ENCODE data around the gene COL11A2. TPM values are rescaled to one million over a fixed set of nuclear protein-coding genes. Genes with fewer than 3 reads are reported as not detected.

Gene COL11A2
- total RNA-seq, 1 donor from 2014 or later: 0.47 TPM

DNA sequence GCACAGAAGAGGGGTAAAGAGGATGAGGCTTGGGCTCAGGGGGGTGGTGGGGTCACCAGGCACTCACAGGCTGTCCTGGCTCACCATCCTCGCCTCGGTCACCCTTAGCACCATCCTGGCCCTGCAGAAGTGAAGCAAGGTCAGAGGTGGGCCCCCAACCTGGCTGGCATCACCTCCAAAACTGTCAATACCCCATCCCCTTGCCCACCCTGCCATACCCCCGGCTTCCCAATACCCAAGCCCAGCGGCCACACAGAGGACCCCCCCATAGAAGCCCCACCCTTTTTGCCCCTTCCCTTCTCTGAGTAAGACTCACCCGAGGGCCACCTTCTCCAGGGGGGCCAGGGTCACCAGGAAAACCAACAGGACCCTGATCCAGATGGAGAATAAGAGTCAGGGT lies 23.6 kb downstream of the COL11A2 start:
- H3K4me3 Mint-ChIP-seq: no peak overlapping the region
- peaks cover 16% of the 10 kb centered on the region for H3K4me1 Mint-ChIP-seq
- H3K27me3 Mint-ChIP-seq: peaks cover 5% of the 10 kb centered on the region
- ChIA-PET POLR2A (no interaction called here), CTCF (no interaction called here)
- intact Hi-C loops (cut with micrococcal nuclease): no loop called here
- H3K9me3 Mint-ChIP-seq: no peaks in the 10 kb centered on the region
- DNase-seq (no peak), ATAC-seq (ENCODE audit: low read depth) (no peak)
- H3K27ac Mint-ChIP-seq: no peak overlapping the region
- TF ChIP-seq, protein P1, sequence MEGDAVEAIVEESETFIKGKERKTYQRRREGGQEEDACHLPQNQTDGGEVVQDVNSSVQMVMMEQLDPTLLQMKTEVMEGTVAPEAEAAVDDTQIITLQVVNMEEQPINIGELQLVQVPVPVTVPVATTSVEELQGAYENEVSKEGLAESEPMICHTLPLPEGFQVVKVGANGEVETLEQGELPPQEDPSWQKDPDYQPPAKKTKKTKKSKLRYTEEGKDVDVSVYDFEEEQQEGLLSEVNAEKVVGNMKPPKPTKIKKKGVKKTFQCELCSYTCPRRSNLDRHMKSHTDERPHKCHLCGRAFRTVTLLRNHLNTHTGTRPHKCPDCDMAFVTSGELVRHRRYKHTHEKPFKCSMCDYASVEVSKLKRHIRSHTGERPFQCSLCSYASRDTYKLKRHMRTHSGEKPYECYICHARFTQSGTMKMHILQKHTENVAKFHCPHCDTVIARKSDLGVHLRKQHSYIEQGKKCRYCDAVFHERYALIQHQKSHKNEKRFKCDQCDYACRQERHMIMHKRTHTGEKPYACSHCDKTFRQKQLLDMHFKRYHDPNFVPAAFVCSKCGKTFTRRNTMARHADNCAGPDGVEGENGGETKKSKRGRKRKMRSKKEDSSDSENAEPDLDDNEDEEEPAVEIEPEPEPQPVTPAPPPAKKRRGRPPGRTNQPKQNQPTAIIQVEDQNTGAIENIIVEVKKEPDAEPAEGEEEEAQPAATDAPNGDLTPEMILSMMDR (IDR thresholded peaks at IDR 0.05): no peak
- H3K36me3 Mint-ChIP-seq (ENCODE audit: low read depth): no peaks in the 10 kb centered on the region

GRCh38 chr6:33168284-33168601 lies 24.0 kb downstream of the COL11A2 start:
- no peaks in the 10 kb centered on the region for H3K36me3 Mint-ChIP-seq (ENCODE audit: low read depth)
- H3K27ac Mint-ChIP-seq: no peak overlapping the region
- POLR2A ChIA-PET: no interaction called here
- peaks cover 5% of the 10 kb centered on the region for H3K27me3 Mint-ChIP-seq
- H3K9me3 Mint-ChIP-seq: no peaks in the 10 kb centered on the region
- intact Hi-C loops (cut with micrococcal nuclease): no loop called here
- DNase-seq (no peak), ATAC-seq (ENCODE audit: low read depth) (no peak)
- H3K4me3 Mint-ChIP-seq: no peak overlapping the region
- TF ChIP-seq, protein P1 (IDR thresholded peaks at IDR 0.05): no peak
- CTCF ChIA-PET: no interaction called here
- peaks cover 16% of the 10 kb centered on the region for H3K4me1 Mint-ChIP-seq

- ATAC-seq (ENCODE audit: low read depth) (no peak), DNase-seq (no peak)
- POLR2A ChIA-PET: no interaction called here
- TF ChIP-seq, protein P1 (IDR thresholded peaks at IDR 0.05): no peak
- no peaks in the 10 kb centered on the region for H3K9me3 Mint-ChIP-seq
- H3K27me3 Mint-ChIP-seq: peaks cover 1% of the 10 kb centered on the region
- CTCF ChIA-PET: no interaction called here
- no peaks in the 10 kb centered on the region for H3K36me3 Mint-ChIP-seq (ENCODE audit: low read depth)
- H3K4me1 Mint-ChIP-seq: peaks cover 15% of the 10 kb centered on the region
- no peak overlapping the region for H3K4me3 Mint-ChIP-seq
- intact Hi-C loops (cut with micrococcal nuclease): no loop called here
- no peak overlapping the region for H3K27ac Mint-ChIP-seq
Measured at GRCh38 chr6:33167374-33168283, 24.6 kb downstream of the COL11A2 start.

GRCh38 chr6:33166811-33167210 lies 25.5 kb downstream of the COL11A2 start:
- Mint-ChIP-seq H3K36me3 (ENCODE audit: low read depth) (no peaks in the 10 kb centered on the region), H3K4me3 (no peak overlapping the region), H3K9me3 (no peaks in the 10 kb centered on the region), H3K27me3 (no peaks in the 10 kb centered on the region), H3K4me1 (peaks cover 17% of the 10 kb centered on the region), H3K27ac (no peak overlapping the region)
- CTCF ChIA-PET: no interaction called here
- no peak for ATAC-seq (ENCODE audit: low read depth)
- TF ChIP-seq, protein P1 (IDR thresholded peaks at IDR 0.05): no peak
- POLR2A ChIA-PET: no interaction called here
- no peak for DNase-seq
- intact Hi-C loops (cut with micrococcal nuclease): no loop called here

DNA sequence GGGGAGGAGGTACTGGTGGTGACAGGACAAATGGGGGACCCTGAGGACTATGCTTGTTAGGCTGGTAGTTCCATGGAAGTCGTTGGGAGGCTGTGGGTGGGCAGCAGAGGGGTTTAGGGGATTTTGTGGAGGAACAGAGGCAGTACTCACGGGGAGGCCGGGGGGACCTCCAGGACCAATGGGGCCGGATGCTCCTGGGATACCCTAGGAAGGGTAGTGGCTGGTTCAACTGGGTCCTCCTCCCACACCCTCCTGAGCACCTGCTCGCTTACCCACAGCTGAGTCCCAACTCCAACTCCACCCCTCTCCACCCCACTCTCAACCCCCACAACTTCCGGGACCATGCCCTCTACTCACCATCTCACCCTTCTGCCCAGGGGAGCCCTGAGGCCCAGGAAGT lies 25.9 kb downstream of the COL11A2 start:
- Mint-ChIP-seq H3K4me1 (peaks cover 21% of the 10 kb centered on the region), H3K27ac (no peak overlapping the region), H3K9me3 (no peaks in the 10 kb centered on the region), H3K27me3 (no peaks in the 10 kb centered on the region), H3K4me3 (no peak overlapping the region), H3K36me3 (ENCODE audit: low read depth) (no peaks in the 10 kb centered on the region)
- ATAC-seq (ENCODE audit: low read depth) (no peak), DNase-seq (no peak)
- CTCF ChIA-PET: no interaction called here
- POLR2A ChIA-PET: no interaction called here
- TF ChIP-seq, protein P1 (IDR thresholded peaks at IDR 0.05): no peak
- intact Hi-C loops (cut with micrococcal nuclease): no loop called here
